Suppressor macrophage (primary cell): ENCODE results near the gene ENAM.
"Not testable (repeated sequence)": the region's sequence is repeated elsewhere in the genome, so short reads cannot be mapped to it uniquely, and the experiment has no call there.

Experiments used
- DNase-seq, 4 experiments: peaks; one replicate each; pipeline ENCODE4 v3.0.0-alpha.2; 2020 to 2022

The ENAM gene

DNA sequence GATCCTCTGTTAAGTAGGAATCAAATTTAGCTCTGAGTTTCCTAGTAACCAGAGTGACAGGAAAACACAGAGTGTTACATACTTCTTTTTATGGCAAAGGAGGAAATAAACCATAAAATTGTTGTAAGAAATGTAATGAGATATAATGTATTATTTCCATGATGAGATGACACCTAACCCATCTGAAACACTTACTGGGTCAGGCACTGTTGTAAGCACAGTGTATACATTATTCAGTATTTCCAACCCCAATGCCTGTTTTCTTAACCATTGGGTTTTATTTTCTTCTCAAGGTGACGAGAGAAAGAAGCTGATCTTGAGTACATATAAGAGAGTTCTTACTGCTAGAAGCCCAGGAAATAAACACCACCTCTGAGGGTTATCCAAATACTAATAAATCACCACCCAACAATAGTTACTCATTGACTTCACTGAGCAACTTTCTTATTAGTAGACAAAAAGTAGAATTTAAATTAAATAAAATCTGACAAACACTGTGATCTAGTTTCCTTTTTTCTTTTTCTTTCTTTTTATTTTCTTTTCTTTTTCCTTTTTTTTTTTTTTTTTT, 4.2 kb upstream of the ENAM start:
- no peak for DNase-seq

- DNase-seq = no peak
These were observed 924 bp upstream of the ENAM start for GRCh38 chr4:70627620-70628019.

DNA sequence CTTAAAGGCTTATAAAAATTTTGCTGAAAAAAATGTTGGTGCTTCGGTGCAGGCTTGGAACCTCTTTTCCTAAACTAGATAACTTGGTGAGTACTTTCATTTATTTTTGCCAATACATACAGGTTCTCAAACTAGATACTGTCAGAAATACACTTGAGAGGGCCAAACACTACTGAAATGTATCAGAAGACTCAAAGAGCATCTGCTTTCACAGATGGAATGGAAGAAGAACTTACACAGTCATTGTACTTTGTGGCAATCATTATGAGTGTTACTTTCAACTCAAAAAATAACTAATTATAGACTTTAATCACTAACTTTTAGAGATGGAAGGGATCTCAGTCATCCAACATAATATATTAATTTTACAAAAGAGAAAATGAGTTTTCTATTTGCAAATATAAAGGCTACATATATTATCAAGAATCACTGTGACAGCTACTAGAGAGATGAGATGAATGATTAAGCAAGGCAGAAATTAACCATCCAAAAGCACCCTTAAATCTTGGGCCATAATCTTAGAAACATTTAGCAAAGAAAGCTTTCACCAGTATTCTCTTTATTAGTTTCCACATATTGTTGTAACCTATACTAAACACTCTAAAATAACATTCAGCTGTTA, 1.0 kb downstream of the ENAM start:
- no peak for DNase-seq

DNA sequence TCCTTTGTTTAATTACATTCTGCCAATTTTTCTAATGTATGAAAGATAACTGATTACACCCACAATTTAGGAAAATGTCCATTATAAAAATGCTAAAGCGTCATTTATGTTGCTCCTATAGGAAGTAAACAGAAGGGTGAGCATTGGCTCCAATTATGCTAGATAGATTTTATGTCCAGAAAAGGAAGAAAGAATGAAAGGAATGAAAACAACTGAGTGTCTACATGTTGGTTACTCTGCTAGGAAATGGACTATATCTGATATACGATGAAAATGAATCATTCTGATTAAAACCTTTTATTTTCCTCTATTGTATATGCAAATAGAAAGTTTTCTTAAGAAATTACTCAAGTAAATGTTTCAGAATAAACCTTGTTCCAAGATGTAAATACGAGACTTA, 1.6 kb downstream of the ENAM start:
- no peak for DNase-seq

DNA sequence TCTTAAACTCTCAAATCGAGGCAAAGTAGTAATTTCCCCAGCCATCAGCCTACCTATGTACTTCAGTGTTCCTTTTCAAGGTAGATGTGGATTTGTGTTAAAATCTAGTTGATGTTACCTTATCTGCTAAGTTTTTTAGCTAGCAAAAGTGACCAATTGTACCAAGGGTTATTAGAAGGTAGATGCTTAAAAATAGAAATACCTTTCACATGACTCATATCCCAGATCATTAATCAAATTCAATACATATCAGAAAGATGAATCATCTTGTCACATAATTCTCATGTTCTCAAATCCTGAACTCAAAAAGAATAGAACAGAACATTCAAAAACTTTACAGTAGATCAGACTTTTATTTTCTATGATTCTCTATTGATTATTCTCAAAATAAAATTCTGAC, 3.5 kb downstream of the ENAM start:
- DNase-seq = no peak

GRCh38 chr4:70634482-70634881, 5.9 kb downstream of the ENAM start:
- DNase-seq = no peak

GRCh38 chr4:70637239-70637913, 8.8 kb downstream of the ENAM start:
- DNase-seq = no peak

- no peak for DNase-seq
These were observed 11.6 kb downstream of the ENAM start for GRCh38 chr4:70640192-70640591.

- not testable (repeated sequence) for DNase-seq
These were observed 22.2 kb downstream of the ENAM start for GRCh38 chr4:70650741-70651140.

- peak; percentile 4 to 65 (median 33) for DNase-seq
These were observed 23.4 kb downstream of the ENAM start for GRCh38 chr4:70651864-70652506.

DNA sequence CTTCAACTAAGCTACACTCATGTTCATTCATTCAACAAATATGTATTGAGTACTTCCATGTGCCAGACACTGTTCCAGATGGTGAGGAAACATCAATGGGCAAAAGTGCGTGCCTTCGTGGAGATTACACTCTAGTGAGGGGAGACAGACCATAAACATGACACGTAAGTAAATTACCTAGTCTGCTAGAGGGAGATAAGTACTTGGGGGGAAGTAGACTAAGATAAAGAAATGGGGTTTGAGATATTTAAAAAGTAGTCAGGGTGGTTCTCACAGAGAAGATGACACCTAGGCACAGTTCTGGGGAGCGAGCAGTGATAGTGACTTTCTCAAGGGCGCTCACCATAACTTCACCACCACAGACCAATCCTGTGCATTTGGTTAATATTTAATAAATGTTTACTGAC, 26.1 kb downstream of the ENAM start:
- no peak for DNase-seq

GRCh38 chr4:70657326-70657725, 28.8 kb downstream of the ENAM start:
- no peak for DNase-seq

DNA sequence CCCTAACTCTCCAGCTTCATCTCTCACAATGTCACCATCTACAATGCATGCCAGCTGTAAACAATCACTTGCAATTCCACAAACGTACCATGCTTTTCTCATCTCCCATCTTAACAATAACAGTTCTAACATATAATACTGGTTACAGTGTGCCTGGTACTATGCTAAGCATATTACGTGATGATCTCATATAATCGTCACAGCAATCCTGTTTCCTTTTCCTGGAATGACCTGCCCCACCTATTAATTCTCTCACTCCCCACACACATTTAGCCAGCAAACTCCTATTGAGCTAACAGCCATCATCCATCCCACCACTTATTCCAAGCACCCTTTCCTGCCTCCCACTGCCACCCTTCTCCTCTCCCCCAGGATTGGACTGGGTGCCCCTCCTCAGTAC, 29.9 kb downstream of the ENAM start:
- no peak for DNase-seq

GRCh38 chr4:70660106-70660505, 31.6 kb downstream of the ENAM start:
- peak in 2 of 4 experiments; percentile 6 to 10 for DNase-seq

DNA sequence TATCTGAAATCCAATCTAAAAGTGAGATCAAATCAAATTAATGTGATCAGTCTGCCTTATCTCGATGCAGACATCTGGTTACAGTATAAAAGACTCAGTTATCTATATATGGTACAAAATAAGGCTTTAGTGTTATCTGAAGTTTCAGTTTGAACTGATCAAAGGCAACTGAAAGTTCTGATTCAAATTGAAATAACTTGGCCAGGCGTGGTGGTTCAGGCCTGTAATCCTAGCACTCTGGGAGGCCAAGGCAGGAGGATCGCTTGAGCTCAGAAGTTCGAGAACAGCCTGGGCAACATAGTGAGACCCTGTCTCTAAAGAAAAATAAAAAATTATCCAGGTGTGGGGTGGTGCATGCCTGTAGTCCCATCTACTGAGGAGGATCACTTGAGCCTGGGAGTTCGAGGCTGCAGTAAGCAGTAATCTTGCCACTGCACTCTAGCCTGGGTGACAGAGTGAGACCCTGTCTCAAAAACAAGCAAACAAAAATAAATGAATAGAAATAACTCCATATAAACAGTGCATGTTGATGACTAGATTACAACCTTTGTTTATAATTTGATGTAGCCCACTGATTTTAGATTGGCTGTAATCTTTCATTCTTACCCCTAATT, 32.9 kb downstream of the ENAM start:
- DNase-seq = not testable (repeated sequence)

DNA sequence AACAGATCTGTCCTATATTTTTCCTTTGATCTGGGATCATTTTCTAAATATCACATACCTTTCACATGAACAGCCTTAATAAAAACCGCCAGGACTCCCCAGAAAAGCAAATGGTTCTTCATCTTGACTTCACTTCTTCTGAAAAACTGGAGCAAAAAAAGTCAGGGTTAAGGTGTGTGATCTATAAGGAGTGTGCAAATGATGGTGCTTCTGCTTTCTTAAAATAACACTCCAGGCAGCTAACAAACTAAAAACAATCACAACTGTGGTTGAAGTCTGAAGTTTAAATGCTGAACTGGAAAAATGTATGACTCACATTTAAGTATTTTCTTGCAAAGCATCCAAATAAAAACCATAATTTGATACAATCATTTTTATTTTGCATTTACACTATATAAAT, 37.8 kb downstream of the ENAM start, which contains the start of gene JCHAIN:
JCHAIN (minus strand) TSS at position 140 of the 400 bp plus-strand sequence; CDS start at position 122, 18 bp downstream.
- no peak for DNase-seq

GRCh38 chr4:70667740-70668535, 39.4 kb downstream of the ENAM start:
- DNase-seq = no peak

- DNase-seq = no peak
These were observed 41.9 kb downstream of the ENAM start for GRCh38 chr4:70670332-70671014.

GRCh38 chr4:70671091-70671490, 42.5 kb downstream of the ENAM start:
- peak in 1 of 4 experiments; percentile 5 for DNase-seq

DNA sequence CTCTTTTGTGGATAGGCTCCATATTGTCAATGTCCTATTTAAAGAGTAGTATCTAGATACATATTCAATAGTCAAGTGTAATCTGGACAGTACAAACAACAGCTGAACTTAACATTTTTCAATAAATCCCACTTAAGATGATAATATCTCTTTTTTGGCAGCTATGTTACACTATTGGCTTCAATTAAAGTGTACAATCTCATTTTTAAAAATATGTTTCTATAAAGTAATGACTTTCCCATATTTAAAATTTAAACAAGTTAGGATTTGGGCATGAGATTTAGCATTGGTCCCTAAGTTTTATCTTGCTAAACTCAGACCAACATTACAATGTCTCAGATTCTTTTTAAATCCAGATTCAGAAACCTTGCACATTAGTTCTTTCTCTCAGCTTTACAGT, 45.6 kb downstream of the ENAM start:
- no peak for DNase-seq

DNA sequence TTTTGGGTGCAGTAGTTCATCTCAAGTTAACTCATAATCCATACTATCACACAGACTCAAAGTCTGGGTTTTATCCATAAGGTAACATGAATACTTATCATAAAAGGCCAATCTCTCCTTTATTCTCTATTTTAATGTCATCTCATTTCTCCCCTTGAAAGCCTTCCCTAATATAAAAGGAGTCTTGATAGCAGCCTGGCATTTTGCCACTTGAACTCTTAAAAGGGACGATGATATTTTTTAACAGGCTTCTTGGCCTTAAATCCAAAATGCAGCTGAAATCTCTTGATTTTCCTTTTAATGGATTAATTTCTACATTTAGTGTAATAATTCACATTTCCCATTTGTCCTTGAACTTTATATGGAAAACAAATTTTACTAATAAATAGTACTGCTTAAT, 46.2 kb downstream of the ENAM start:
- no peak for DNase-seq
